Measurements from ENCODE around the gene PIP5K1C.
"Not testable (repeated sequence)": the region's sequence is repeated elsewhere in the genome, so short reads cannot be mapped to it uniquely, and the experiment has no call there.

Gene PIP5K1C

DNA sequence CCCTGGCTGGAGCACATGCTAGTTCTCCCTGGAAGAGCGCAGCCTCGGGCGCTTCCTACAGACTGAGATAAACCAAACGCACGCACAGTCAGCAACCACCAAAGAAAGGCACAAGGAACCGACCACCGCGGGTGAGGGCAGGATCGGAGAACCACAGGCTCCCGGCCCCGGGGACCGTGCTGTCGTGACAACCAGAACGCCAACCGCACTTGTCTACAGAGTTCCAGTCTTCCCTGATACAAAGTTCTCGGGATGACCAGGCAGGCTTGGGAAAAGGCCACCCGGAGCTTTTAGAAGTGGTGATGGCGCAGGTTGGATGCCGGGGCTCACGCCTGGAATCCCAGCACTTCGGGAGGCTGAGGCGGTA, 40.5 kb downstream of the PIP5K1C start:
- no peak for FAIRE-seq

DNA sequence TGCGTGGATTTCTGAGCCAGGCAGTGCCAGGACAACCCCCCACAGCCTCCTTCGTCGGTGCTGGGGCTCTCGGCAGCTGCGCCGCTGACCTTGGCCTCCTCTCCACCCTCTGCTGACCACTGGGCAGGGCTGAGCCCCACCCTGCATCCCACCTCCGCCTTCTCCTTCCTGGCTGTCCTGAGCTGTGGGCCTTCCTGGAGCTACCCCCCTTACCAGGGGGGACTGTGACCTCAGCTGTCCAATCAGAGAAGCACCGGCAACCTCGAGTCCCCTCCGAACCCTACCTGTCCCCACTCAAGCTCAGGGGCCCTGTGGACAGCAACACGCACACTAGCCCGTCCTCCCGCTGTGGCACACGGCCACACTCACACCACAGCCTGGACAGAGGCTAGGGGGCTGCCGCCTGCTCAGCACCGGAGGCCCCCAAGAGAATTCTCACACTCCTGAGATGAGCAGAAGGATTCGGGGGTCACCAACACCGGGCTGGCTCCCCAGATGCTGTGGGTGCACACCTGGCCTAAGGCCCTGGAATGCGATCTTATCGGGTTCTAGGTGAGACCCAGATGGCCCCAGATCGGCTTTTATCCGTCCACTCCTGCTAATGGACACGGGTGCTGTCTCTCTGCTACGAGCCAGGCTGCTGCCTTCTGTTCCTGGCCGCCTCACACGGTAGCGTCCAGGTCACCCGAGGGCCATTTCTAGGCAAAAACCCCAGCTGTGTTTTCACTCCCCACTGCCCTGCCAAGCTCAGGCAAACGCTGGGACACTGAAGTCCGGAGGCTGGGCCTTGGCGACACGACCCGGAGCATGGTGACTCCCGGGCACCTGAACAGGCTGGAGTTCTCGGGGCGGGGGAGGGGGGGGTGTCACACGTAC, 41.2 kb downstream of the PIP5K1C start:
- no peak for FAIRE-seq

DNA sequence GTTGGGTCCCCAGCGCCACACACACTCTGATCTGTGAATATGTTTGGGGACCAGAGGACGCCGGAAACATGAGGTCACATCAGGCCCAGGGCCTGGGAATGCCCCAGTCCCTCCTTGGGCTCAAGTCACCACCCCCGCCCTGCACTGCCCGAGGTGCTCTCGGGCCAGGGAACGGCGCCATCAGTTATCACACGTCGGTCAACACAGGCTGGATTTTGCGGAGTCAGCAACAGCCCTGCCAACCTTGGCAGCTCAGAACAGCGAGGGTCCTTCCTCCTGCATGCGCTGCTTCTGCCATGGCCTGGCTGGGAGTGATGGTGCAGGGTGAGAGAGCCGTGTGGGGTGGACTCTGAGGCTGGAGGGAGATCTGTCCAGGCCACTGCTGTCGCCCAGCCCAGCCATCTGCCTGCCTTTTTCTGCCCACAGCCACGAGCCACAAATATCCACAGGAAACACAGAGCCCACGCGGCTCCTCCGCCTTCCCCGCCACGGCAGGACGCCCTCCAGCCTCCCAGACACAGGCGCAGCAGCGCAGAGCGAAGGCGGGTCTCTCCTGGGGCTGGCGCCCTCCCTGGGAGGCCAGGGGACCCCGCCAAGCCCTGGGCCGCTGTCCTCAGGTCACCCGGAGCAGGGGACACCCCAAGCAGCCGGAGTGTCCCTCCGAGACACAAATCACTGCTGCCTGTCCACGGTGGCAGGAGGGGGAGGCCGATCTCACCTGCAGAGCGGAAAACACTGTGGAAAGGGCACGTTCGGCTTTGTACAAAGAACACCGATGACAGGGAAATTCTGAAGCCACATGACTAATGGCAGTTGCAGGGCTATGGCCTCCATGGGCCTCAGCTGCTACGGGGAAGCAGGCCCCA, 42.0 kb downstream of the PIP5K1C start:
- no peak for FAIRE-seq

DNA sequence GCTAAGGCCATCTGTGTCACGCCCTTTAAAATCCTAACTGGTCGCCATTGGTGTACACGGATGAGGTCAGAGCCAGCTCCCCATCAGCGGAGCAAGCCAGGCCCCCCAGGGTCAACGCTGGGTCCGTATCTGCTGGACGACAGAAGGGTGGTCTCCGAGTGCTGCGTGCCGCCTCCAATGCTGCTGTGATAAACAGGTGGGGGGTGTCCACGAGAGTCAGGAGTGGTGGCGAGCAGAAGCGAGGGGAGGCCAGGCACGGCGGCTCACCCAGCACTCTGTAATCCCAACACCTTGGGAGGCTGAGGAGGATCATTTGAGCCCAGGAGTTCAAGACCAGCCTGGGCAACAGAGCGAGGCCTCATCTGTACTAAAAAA, 42.9 kb downstream of the PIP5K1C start:
- no peak for FAIRE-seq

- no peak for FAIRE-seq
Measured at GRCh38 chr19:3656747-3657394, 43.4 kb downstream of the PIP5K1C start.

DNA sequence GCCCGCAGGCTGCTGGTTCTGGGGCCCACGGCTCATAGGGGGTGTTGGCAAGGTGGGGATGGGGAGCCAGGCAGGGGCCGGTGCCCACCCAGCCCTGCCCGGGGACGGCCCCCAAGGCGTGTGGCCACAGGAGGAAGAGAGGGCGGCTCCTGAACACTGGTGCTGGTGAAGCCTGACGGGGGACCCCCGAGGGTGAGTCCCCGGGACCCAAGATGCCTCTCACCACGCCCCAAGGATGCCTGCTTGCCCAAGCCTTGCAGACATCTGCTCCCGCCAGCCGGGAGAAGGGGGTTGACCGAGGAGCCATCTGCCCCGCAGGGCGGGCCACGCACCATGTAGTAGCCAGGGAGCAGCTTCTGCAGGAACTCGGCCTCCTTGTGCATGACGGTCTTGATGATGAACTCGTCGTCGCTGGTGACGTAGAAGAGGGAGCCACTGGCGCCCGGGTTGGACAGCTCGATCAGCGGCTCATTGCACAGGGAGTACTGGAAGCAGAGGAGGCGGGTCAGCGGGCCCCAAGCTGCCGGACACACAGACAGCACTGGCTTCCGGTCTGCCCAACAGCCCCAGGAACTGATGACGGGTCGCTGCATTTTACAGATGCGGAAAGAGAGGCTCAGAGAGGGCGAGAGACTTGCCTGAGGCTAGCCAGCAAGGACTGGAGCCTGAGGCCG, 44.1 kb downstream of the PIP5K1C start:
- FAIRE-seq, result no peak

DNA sequence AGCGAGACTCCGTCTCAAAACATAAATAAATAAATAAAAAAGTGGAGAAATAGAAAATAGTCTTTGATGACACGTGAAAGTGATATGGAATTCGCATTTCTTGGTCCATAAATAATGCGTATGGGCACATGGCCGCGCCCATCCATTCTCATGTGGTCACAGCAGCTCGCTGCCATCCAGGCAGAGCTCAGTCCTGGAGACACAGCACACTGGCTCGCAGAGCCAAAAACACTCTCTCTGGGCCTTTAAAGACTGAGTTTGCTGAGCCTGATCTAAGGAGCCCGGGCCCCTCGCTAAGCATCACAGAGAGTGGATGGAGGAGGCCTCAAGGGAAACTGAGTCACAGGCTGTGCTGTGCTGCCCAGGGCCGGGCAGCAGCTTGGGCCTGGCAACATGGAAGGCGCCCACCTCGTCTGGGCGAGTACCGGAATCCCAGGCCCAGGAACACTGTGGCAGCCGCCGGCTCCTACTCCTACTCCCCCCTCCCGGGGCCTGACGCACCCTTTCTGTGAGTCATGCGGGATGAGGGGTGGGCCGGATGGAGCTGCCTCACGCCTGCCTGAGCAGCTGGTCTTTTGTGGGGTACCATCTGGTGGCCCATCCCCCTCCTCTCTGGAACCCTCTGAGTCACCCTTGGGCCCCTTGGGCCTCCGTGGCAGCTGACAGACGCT, 44.7 kb downstream of the PIP5K1C start:
- FAIRE-seq, result no peak

- FAIRE-seq, result no peak
Measured at GRCh38 chr19:3653865-3654513, 46.3 kb downstream of the PIP5K1C start.

- FAIRE-seq, result no peak
Measured at GRCh38 chr19:3653081-3653795, 47.0 kb downstream of the PIP5K1C start.

GRCh38 chr19:3652422-3652821, 47.8 kb downstream of the PIP5K1C start:
- FAIRE-seq, result no peak

DNA sequence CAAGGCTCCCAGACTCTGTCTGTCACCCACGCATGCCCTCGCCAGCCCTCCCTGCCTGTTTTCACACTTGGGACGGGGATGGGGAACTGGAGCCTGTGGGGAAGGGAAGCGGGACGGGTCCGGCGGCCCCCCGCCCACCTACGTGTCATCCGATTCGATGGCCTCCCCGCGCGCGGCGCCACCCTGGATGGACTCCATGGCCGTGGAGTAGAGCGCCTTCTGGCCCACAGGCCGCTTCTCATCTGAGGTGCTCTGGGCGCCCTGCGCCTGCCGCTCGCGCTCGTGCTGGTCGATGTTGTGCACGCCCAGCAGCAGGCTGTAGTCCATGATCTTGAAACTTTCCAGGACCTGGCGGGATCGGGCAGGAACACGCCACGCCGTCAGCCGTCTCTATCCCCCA, 48.6 kb downstream of the PIP5K1C start:
- no peak for FAIRE-seq

DNA sequence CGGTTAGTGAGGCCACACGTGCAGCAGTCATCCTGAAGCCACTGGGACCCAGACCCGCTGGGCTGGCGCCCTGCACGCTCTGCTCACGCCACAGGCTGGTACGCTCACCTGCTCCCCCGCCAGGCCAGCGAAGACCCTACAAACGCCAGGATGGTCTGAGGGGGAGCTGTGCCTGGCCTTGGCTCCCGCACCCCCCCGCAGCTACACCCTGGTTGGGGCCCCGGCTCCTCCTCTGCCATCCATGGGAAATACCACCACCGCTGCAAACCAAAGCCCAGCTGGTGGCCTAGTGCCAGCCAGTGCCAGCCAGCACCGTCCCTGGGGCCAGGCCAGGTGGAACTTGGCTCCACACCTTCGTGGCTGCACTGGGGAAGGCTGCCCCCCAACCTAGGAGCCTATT, 50.4 kb downstream of the PIP5K1C start:
- FAIRE-seq, result no peak

GRCh38 chr19:3648037-3648905, 52.0 kb downstream of the PIP5K1C start:
- no peak for FAIRE-seq

- not testable (repeated sequence) for FAIRE-seq
Measured at GRCh38 chr19:3647102-3647501, 53.2 kb downstream of the PIP5K1C start.

DNA sequence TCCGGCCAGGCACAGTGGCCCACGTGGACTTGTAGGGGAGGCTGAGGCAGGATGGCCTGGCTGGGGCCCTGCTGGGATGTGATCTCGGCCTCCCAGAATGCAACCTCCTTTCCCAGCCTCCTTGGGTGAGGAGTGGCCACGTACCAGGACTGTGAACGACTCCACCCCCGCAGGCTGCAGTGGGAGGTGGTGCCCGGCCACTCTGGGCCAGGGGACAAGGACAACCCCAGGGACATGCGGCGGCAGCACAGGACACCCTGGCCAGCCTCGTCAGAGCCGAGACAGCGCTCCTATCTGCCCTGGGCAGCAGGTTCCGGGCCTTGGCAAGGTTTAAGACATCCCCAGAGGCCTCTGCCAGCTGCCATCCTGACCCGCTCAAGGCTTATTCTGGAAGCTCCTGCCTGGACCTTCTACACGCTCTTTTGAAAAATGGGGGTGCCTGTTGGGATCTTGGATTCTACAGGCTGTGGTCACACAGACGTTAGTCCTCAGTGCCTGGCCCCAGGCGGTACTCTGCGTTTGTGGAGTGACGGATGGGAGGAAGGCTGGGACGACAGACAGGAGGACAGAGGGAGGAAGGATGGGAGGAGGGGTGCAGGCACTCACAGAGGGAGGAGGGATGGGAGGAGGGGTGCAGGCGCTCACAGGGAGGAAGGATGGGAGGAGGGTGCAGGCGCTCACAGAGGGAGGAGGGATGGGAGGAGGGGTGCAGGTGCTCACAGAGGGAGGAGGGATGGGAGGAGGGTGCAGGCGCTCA, 53.8 kb downstream of the PIP5K1C start:
- no peak for FAIRE-seq

- no peak for FAIRE-seq
Measured at GRCh38 chr19:3645726-3646125, 54.5 kb downstream of the PIP5K1C start.

DNA sequence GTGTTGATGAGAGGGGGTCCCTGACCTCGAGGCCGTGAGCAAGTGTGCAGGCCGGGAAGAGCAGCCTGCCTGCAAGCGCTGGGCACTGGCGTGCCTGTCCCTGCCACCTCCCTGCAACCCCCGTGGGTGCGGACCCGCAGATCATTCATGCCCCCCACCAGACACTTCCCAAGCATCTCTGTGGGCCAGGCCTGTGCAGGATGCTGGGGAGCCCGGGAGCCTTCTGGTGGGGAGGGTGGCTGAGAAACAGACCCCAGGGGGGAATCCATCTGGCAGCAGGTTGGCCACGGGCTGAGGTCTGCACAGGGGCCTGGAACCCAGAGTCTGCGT, 55.2 kb downstream of the PIP5K1C start:
- FAIRE-seq, result no peak

GRCh38 chr19:3644351-3645066, 55.8 kb downstream of the PIP5K1C start:
- FAIRE-seq, result no peak

Measured in endometrium (tissue), 2 donors.